GM12892 (cell line): Measurements from ENCODE around the gene MTX1.

Experiments used
- POLR2A ChIP-seq: IDR thresholded peaks from 2 replicates; pipeline ENCODE4 v1.6.1; 2011; ENCODE audit warnings: low read depth, low read length, control low read depth
- POLR2AphosphoS5 ChIP-seq: IDR thresholded peaks from 2 replicates; pipeline ENCODE4 v1.6.1; 2011; ENCODE audit warnings: low read depth, low read length, control low read depth
- TAF1 ChIP-seq: IDR thresholded peaks from 2 replicates; pipeline ENCODE4 v1.6.1; 2011; ENCODE audit warnings: low read depth, mild to moderate bottlenecking, control low read depth, low read length, borderline replicate concordance

- TF ChIP-seq POLR2A, result no peak
- no peak for TF ChIP-seq POLR2AphosphoS5
- no peak for TF ChIP-seq TAF1
Measured at GRCh38 chr1:155263067-155263466, 54.6 kb downstream of the MTX1 start.
